ENCODE measurements around the gene USP43.

The USP43 gene

GRCh38 chr17:9666461-9667050, 21.2 kb downstream of the USP43 start:
- peak; percentile 21 for DNase-seq (ENCODE audit: low spot score)

GRCh38 chr17:9668517-9668916, 23.2 kb downstream of the USP43 start:
- DNase-seq (ENCODE audit: low spot score) = peak; percentile 17

GRCh38 chr17:9669551-9670008, 24.3 kb downstream of the USP43 start:
- DNase-seq (ENCODE audit: low spot score) = no peak

GRCh38 chr17:9670596-9670995, 25.3 kb downstream of the USP43 start:
- DNase-seq (ENCODE audit: low spot score) = no peak

- DNase-seq (ENCODE audit: low spot score) = no peak
Observed at GRCh38 chr17:9671559-9671958, 26.2 kb downstream of the USP43 start.

- no peak for DNase-seq (ENCODE audit: low spot score)
Observed at GRCh38 chr17:9672266-9672665, 26.9 kb downstream of the USP43 start.

- no peak for DNase-seq (ENCODE audit: low spot score)
Observed at GRCh38 chr17:9672691-9673090, 27.4 kb downstream of the USP43 start.

GRCh38 chr17:9676084-9676483, 30.8 kb downstream of the USP43 start:
- no peak for DNase-seq (ENCODE audit: low spot score)

GRCh38 chr17:9676820-9677310, 31.5 kb downstream of the USP43 start:
- peak; percentile 72 for DNase-seq (ENCODE audit: low spot score)

- DNase-seq (ENCODE audit: low spot score) = no peak
Observed at GRCh38 chr17:9677411-9677810, 32.1 kb downstream of the USP43 start.

- DNase-seq (ENCODE audit: low spot score) = no peak
Observed at GRCh38 chr17:9677896-9678295, 32.6 kb downstream of the USP43 start.

GRCh38 chr17:9684955-9685621, 39.8 kb downstream of the USP43 start:
- no peak for DNase-seq (ENCODE audit: low spot score)

GRCh38 chr17:9693755-9694154, 48.4 kb downstream of the USP43 start:
- DNase-seq (ENCODE audit: low spot score) = no peak

- DNase-seq (ENCODE audit: low spot score) = no peak
Observed at GRCh38 chr17:9696279-9697044, 51.1 kb downstream of the USP43 start.

GRCh38 chr17:9700136-9700535, 54.8 kb downstream of the USP43 start:
- DNase-seq (ENCODE audit: low spot score) = no peak

GRCh38 chr17:9700754-9701476, 55.6 kb downstream of the USP43 start:
- no peak for DNase-seq (ENCODE audit: low spot score)

GRCh38 chr17:9702482-9702881, 57.2 kb downstream of the USP43 start:
- DNase-seq (ENCODE audit: low spot score) = no peak

- no peak for DNase-seq (ENCODE audit: low spot score)
Observed at GRCh38 chr17:9702914-9703780, 57.8 kb downstream of the USP43 start.

- no peak for DNase-seq (ENCODE audit: low spot score)
Observed at GRCh38 chr17:9703781-9704082, 58.4 kb downstream of the USP43 start.

GRCh38 chr17:9705745-9706144, 60.4 kb downstream of the USP43 start:
- DNase-seq (ENCODE audit: low spot score) = no peak

GRCh38 chr17:9707948-9708347, 62.6 kb downstream of the USP43 start:
- DNase-seq (ENCODE audit: low spot score) = no peak

GRCh38 chr17:9714801-9715200, 69.5 kb downstream of the USP43 start:
- DNase-seq (ENCODE audit: low spot score) = no peak
